ENCODE measurements around the gene SNTB2.

- TF ChIP-seq YY1 (IDR thresholded peaks at IDR 0.05; ENCODE audit: low read depth, low read length): no peak
- no peak for TF ChIP-seq POLR2A (IDR thresholded peaks at IDR 0.05; ENCODE audit: control extremely low read depth in 1 of 2, low read depth in 2 of 2, low read length in 2 of 2)
- TF ChIP-seq POLR2AphosphoS5 (IDR thresholded peaks at IDR 0.05; ENCODE audit: low read depth, low read length): no peak
- no peak for TF ChIP-seq CTCF (IDR thresholded peaks at IDR 0.05; ENCODE audit: control extremely low read depth in 1 of 3, insufficient read depth in 1 of 3, low read depth in 1 of 3, low read length in 3 of 3)
- no peak for TF ChIP-seq NANOG (IDR thresholded peaks at IDR 0.05; ENCODE audit: insufficient read depth, low read depth, low read length, poor library complexity, severe bottlenecking)
- TF ChIP-seq TEAD4 (IDR thresholded peaks at IDR 0.05; ENCODE audit: low read depth, low read length): no peak
- TF ChIP-seq TCF12 (IDR thresholded peaks at IDR 0.05; ENCODE audit: low read depth, low read length): no peak
- no peak for TF ChIP-seq RNF2 (IDR thresholded peaks at IDR 0.05; ENCODE audit: borderline replicate concordance, low read depth, low read length, missing control alignments, poor library complexity, severe bottlenecking)
- TF ChIP-seq RFX5 (IDR thresholded peaks at IDR 0.05; ENCODE audit: borderline replicate concordance, low read depth, low read length): no peak
- no peak for TF ChIP-seq E2F6 (IDR thresholded peaks at IDR 0.05)
- no peak for TF ChIP-seq CHD2 (IDR thresholded peaks at IDR 0.05; ENCODE audit: low read length)
- TF ChIP-seq USF2 (IDR thresholded peaks at IDR 0.05; ENCODE audit: low read length): no peak
Observed at GRCh38 chr16:69274699-69275235, 87.8 kb downstream of the SNTB2 start.
